Spleen (tissue), 11 donors: Measurements from ENCODE around the gene DCPS. TPM values are rescaled to one million over a fixed set of nuclear protein-coding genes. Genes with fewer than 3 reads are reported as not detected.

ENCODE experiments used
- DNase-seq: peaks from one replicate; pipeline ENCODE4 v3.0.0-alpha.2; 2020
- H3K27ac ChIP-seq, 8 donors: fragments of 200-600 bp; sonication (generic) in 7 of 8; 1 replicate in 4 of 8; 2 replicates in 4 of 8; pipeline versions ENCODE4 v1.5.0 to v1.8.0; 2016 to 2021; ENCODE audit warnings: inconsistent platforms in 4 of 8, mild to moderate bottlenecking in 4 of 8, moderate library complexity in 1 of 8
- H3K27me3 ChIP-seq, 7 donors: fragments of 200-600 bp; sonication (generic) in 6 of 7; replicated peaks in 1 of 7; 1 replicate in 4 of 7; 2 replicates in 3 of 7; pipeline versions ENCODE4 v1.5.0 to v1.8.0; 2016 to 2021; ENCODE audit warnings: inconsistent platforms in 3 of 7, mild to moderate bottlenecking in 1 of 7
- H3K36me3 ChIP-seq, 6 donors: fragments of 200-600 bp; sonication (generic) in 5 of 6; 1 replicate in 4 of 6; 2 replicates in 2 of 6; pipeline versions ENCODE4 v1.5.0 to v1.8.0; 2016 to 2021; ENCODE audit warnings: inconsistent platforms in 2 of 6
- H3K4me1 ChIP-seq, 6 donors: fragments of 200-600 bp; sonication (generic) in 5 of 6; 1 replicate in 3 of 6; 2 replicates in 3 of 6; pipeline versions ENCODE4 v1.5.0 to v1.8.0; 2016 to 2021; ENCODE audit warnings: inconsistent platforms in 3 of 6
- H3K4me3 ChIP-seq, 8 donors: fragments of 200-600 bp; sonication (generic) in 7 of 8; 1 replicate in 4 of 8; 2 replicates in 4 of 8; pipeline versions ENCODE4 v1.5.0 to v1.8.0; 2016 to 2021; ENCODE audit warnings: inconsistent platforms in 4 of 8, mild to moderate bottlenecking in 4 of 8, moderate library complexity in 2 of 8
- H3K9me3 ChIP-seq, 8 donors: fragments of 200-600 bp; sonication (generic) in 7 of 8; 1 replicate in 4 of 8; 2 replicates in 4 of 8; pipeline versions ENCODE4 v1.5.0 to v1.8.0; 2016 to 2021; ENCODE audit warnings: inconsistent platforms in 4 of 8
- CTCF ChIP-seq, 11 experiments: fragments of 200-600 bp in 7 of 11; fragments of 450-650 bp in 4 of 11; sonication (generic) in 4 of 11; IDR thresholded peaks in 8 of 11; conservative IDR thresholded peaks in 3 of 11; 1 replicate in 7 of 11; 2 replicates in 4 of 11; pipeline versions ENCODE4 v1.4.0 to v1.8.0; 2016 to 2021; ENCODE audit warnings: antibody characterized with exemption in 11 of 11, inconsistent platforms in 4 of 11, mild to moderate bottlenecking in 1 of 11
- POLR2A ChIP-seq, 3 donors: fragments of 450-650 bp; IDR thresholded peaks; one replicate each; pipeline ENCODE4 v1.5.1; 2017; ENCODE audit warnings: antibody characterized with exemption in 3 of 3, mild to moderate bottlenecking in 1 of 3
- POLR2AphosphoS5 ChIP-seq, 3 donors: sonication (generic); formaldehyde crosslinking; IDR thresholded peaks; one replicate each; pipeline ENCODE4 v1.5.1; 2017; ENCODE audit warnings: antibody characterized with exemption in 3 of 3
- WGBS, 5 donors: extraction: QIAGEN DNeasy Blood & Tissue Kit in 3 of 5; methylation state at CpG; one replicate each; pipeline versions ENCODE4 v1.1.5 to v1.1.7; 2013 to 2018; 5-methylcytosine and 5-hydroxymethylcytosine counted together
- intact Hi-C: fragments of 100-400 bp; cut with DNase I; formaldehyde crosslinking; loops from one replicate; pipeline ENCODE4 v1.15.0; 2023; ENCODE audit warnings: low total_unique reads
- polyA plus RNA-seq, 3 donors: library from polyadenylated mRNA; stranded (reverse); fragments of 200-250 nt; gene quantifications; one replicate each; pipeline ENCODE4 v1.2.1, GENCODE V29; 2013
- total RNA-seq, 7 donors: library from RNA; depleted of rRNA in 3 of 7; stranded (reverse); fragments of >200 nt in 3 of 7; fragmentation: NEBNext Ultra II Directional in 4 of 7; extraction: Animal tissue kit (Norgen Biotek cat#: 25700) in 4 of 7; gene quantifications; one replicate each; pipeline versions ENCODE4 v1.1.0 to v1.2.1, GENCODE V29; 2016 to 2021
- donor health status: healthy with polysubstance abuse.
- donor health status: DM: no; HTN: no; CAD: no; lungs with moderate emphysema.
- donor health status: DM: no; HTN: no; CAD: no.
- donor health status: Bipolar disorder and iron deficiency.
- donor health status: healthy.
- donor health status: DM: no; HTN: no; CAD: no.
- donor health status: DM: yes; HTN: yes; CAD: no.

Gene DCPS
- total and polyA plus RNA-seq, 10 donors, result 17.4 to 35.2 (median 22.7) TPM

DNA sequence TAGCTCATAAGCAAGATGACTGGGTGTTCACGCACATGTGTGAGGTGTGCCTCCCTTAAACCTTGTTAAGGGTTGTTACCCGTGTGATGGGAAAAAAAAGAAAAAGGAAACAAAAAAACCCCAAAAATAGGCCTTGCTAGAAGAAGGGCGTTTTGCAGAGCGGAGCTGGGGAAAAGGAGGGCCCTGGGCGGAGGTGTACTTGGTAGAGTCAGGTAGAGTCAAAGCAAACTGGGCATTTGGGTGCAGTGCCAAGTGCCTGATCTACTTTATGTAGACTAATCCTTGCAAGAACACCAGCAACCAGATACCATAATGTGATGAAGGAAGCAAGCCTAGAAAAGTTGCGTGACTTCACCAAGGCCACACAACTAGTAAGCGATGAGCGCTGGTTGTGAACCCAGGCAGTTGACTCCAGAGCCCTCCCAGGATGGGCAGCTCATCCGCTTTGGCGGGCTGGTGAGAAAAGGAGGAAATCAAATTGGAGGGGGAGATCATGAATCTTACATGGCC, 22.1 kb upstream of the DCPS start:
- Histone ChIP-seq H3K9me3 (no peaks in the 10 kb centered on the region), H3K27me3 (no peaks in the 10 kb centered on the region), H3K4me1 (peaks cover 25 to 66% (median 50%) of the 10 kb centered on the region in 6 donors), H3K36me3 (peaks cover 0 to 19% (median 9%) of the 10 kb centered on the region in 6 donors), H3K4me3 (peak overlapping the region in 5 of 8 donors; percentile 62 to 91 (median 70)), H3K27ac (peak overlapping the region in 7 of 8 donors; percentile 95 to 99 (median 97))
- DNase-seq, result no peak
- intact Hi-C loops, result no loop called here
- WGBS, 5 donors, result 67 to 84% (median 75%) methylated on average over 9 to 10 of the region's 10 CpGs
- TF ChIP-seq CTCF (IDR thresholded peaks at IDR 0.05 in 8 of 11, conservative IDR thresholded peaks at IDR 0.05 in 3 of 11) (no peak), POLR2AphosphoS5 (IDR thresholded peaks at IDR 0.05) (no peak), POLR2A (IDR thresholded peaks at IDR 0.05) (no peak)

DNA sequence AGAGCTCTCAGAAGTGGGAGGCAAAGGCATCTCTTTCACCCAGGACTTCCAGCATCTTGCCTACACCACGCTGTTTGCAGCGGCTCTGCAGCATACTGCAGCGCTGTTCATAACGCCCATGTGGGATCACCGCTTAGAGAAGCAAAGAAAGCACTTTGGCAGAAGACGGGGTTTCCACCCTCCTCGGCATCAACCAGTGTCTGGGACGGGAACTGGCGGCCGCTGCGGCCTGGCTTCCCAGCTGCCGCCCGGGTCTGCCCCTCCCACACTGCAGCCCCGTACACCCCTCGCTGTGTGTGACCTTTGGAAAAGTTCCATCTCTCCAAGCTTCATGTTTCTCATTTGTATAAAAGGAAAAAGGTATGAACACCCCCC, 21.5 kb upstream of the DCPS start:
- peaks cover 0 to 19% (median 3%) of the 10 kb centered on the region in 6 donors for H3K36me3 ChIP-seq
- H3K27ac ChIP-seq, result peak overlapping the region; percentile 87 to 99 (median 96)
- TF ChIP-seq POLR2A (IDR thresholded peaks at IDR 0.05) (no peak), CTCF (IDR thresholded peaks at IDR 0.05 in 8 of 11, conservative IDR thresholded peaks at IDR 0.05 in 3 of 11) (no peak), POLR2AphosphoS5 (IDR thresholded peaks at IDR 0.05) (no peak)
- intact Hi-C loops, result no loop called here
- H3K9me3 ChIP-seq, result no peaks in the 10 kb centered on the region
- H3K4me3 ChIP-seq, result peak overlapping the region; percentile 54 to 91 (median 66)
- 1 to 3% (median 2%) methylated on average over 15 of the region's 15 CpGs for WGBS, 5 donors
- DNase-seq, result peak; percentile 85
- H3K4me1 ChIP-seq, result peaks cover 25 to 66% (median 50%) of the 10 kb centered on the region in 6 donors
- H3K27me3 ChIP-seq, result no peaks in the 10 kb centered on the region

DNA sequence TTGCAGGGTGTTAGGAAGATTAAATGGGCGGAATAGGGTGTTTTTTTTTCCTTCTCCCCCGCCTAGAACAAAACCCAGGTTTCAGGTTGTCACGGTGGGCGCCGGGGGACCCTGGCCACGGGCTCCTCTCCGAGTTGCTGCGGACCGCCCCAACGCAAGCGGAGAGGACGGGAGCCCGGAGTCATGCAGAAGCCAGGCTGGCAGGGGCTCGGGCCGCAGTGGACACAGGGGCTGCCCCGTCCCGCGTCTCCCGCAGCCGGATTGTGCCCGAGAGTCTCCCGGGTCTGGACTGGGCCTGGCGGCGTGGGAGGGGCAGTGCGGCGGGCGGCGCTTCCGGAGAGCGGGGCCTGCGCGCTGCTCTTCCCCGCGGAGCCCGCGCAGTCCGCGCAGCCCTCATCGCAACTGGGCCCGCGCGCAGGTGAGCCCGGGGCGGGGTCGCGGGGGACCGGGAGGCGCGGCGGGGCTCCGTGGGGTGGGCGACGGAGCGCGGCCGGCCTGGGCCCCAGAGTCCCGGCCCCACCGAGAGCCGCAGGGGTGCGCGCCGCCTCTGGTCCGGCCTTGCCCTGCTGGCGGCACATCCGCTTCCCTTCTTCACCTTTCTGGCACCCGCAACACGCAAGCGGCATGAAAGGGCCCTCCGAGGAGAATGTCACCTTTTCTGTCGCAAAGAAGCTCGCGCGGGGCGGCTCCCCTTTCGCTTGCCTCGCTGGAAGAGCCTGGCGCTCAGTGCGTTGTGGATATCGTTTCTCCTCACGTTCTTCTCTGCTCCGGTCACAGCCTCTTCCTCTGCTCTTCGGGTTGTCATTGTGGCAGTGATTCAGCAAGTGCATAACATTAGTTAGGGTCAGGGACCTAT, 20.9 kb upstream of the DCPS start, which contains the start of gene TIRAP:
TSS of gene TIRAP (plus strand) at position 358 of the 856 bp plus-strand sequence. CDS start 7,802 bp downstream, outside the sequence.
- intact Hi-C loops, result no loop called here
- 0 to 1% (median 1%) methylated on average over 33 to 82 of the region's 82 CpGs for WGBS, 5 donors

More for the DNA sequence above, 20.9 kb upstream of the DCPS start, which contains the start of gene TIRAP:
- Histone ChIP-seq H3K9me3 (no peaks in the 10 kb centered on the region), H3K27me3 (no peaks in the 10 kb centered on the region), H3K4me3 (peak within 1 kb of the TSS; percentile 54 to 91 (median 66)), H3K4me1 (peaks cover 25 to 66% (median 50%) of the 10 kb centered on the region in 6 donors), H3K27ac (peak within 1 kb of the TSS; percentile 87 to 99 (median 96)), H3K36me3 (peaks cover 0 to 19% (median 3%) of the 10 kb centered on the region in 6 donors)
- DNase-seq, result peak; percentile 93
- TF ChIP-seq CTCF (IDR thresholded peaks at IDR 0.05 in 8 of 11, conservative IDR thresholded peaks at IDR 0.05 in 3 of 11) (peak in 7 of 11 experiments; percentile 26 to 53 (median 38)), POLR2A (IDR thresholded peaks at IDR 0.05) (peak in 1 of 3 donors; percentile 51), POLR2AphosphoS5 (IDR thresholded peaks at IDR 0.05) (peak; percentile 79 to 82 (median 80))
